Right atrium auricular region (tissue), 2 donors: ENCODE measurements around the gene QRICH1. TPM values are rescaled to one million over a fixed set of nuclear protein-coding genes. Genes with fewer than 3 reads are reported as not detected.

Experiments used
- DNase-seq: peaks from one replicate; pipeline ENCODE4 v3.0.0-alpha.2; 2019; ENCODE audit warnings: low spot score
- H3K27ac ChIP-seq, 2 donors: fragments of 200-600 bp; sonication (generic); 1 replicate in 1 of 2; 2 replicates in 1 of 2; pipeline ENCODE4 v1.5.1; 2016 to 2019
- H3K27me3 ChIP-seq, 2 donors: fragments of 200-600 bp; sonication (generic); one replicate each; pipeline versions ENCODE4 v1.5.1 to v1.6.0; 2017 to 2019
- H3K36me3 ChIP-seq: fragments of 200-600 bp; sonication (generic); one replicate; pipeline ENCODE4 v1.5.1; 2016
- H3K4me1 ChIP-seq, 2 donors: fragments of 200-600 bp; sonication (generic); one replicate each; pipeline versions ENCODE4 v1.5.1 to v1.6.0; 2017 to 2019
- H3K4me3 ChIP-seq, 2 donors: fragments of 200-600 bp; sonication (generic); 1 replicate in 1 of 2; 2 replicates in 1 of 2; pipeline ENCODE4 v1.5.1; 2017 to 2019; ENCODE audit warnings: mild to moderate bottlenecking in 1 of 2, moderate library complexity in 1 of 2
- H3K9me3 ChIP-seq, 2 donors: fragments of 200-600 bp; sonication (generic); one replicate each; pipeline ENCODE4 v1.5.1; 2019
- microRNA counts, 2 donors: library from miRNA; unstranded; fragments of <30 nt; microRNA quantifications; one replicate each; lab custom pipeline; 2016 to 2017
- microRNA-seq, 2 donors: library from miRNA; unstranded; fragments of <30 nt; microRNA quantifications; one replicate each; pipeline ENCODE4, GENCODE V29; 2016 to 2017; ENCODE audit warnings: borderline number of aligned reads in 2 of 2, borderline replicate concordance in 1 of 2
- total RNA-seq, 2 donors: library from RNA; depleted of rRNA; stranded (reverse); fragments of >200 nt; gene quantifications; one replicate each; pipeline ENCODE4 v1.1.0, GENCODE V29; 2016
- TF ChIP-seq, protein P1 (sequence below), 2 donors: fragments of 200-600 bp; sonication (generic); IDR thresholded peaks; one replicate each; pipeline ENCODE4 v1.5.1; 2019; ENCODE audit warnings: antibody characterized with exemption in 2 of 2

The QRICH1 gene
- total RNA-seq, 2 donors from 2014 or later: 39.1 to 46.8 TPM

DNA sequence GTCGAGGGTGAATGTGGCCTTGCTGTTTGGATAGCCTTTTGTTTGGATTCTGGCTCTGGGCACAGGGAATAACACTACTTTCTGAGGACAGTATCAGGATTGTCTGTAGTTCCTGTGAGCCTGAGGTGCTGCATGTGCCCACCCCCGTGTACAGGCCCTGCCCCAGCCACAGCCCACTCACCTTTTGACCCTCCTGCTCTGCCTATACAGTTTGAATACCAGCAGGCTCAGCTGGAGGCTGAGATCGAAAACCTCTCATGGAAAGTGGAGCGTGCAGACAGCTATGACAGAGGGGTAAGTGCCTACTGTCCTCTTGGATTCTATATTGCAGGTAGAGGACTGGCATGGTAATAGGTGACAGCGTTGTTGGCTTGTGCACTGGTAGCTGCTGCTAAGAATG is 111.2 kb downstream of the QRICH1 start:
- Histone ChIP-seq H3K36me3 (peaks cover 81% of the 10 kb centered on the region), H3K27ac (no peak overlapping the region), H3K9me3 (no peaks in the 10 kb centered on the region), H3K27me3 (no peaks in the 10 kb centered on the region), H3K4me1 (no peaks in the 10 kb centered on the region), H3K4me3 (no peak overlapping the region)
- TF ChIP-seq, protein P1, sequence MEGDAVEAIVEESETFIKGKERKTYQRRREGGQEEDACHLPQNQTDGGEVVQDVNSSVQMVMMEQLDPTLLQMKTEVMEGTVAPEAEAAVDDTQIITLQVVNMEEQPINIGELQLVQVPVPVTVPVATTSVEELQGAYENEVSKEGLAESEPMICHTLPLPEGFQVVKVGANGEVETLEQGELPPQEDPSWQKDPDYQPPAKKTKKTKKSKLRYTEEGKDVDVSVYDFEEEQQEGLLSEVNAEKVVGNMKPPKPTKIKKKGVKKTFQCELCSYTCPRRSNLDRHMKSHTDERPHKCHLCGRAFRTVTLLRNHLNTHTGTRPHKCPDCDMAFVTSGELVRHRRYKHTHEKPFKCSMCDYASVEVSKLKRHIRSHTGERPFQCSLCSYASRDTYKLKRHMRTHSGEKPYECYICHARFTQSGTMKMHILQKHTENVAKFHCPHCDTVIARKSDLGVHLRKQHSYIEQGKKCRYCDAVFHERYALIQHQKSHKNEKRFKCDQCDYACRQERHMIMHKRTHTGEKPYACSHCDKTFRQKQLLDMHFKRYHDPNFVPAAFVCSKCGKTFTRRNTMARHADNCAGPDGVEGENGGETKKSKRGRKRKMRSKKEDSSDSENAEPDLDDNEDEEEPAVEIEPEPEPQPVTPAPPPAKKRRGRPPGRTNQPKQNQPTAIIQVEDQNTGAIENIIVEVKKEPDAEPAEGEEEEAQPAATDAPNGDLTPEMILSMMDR (IDR thresholded peaks at IDR 0.05): no peak
- no peak for DNase-seq

DNA sequence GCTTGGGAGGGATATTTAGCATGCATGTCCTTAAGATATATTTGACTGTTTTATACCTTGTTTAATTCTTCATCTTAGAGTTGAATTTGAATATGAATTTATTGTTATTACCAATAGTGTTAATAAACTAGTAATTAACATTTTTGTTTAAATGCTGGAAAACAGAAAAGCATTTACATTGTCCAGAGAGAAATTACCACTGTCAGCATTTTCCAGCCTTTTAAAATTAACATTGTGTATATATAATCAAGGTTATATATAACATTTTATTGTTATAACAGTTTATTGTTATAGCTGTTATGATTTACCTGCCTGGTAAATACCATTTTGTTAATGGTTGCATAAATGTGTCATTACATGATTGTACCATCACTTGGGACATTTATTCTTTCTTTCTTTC is 111.9 kb downstream of the QRICH1 start:
- H3K9me3 ChIP-seq: no peaks in the 10 kb centered on the region
- H3K27me3 ChIP-seq: no peaks in the 10 kb centered on the region
- no peak overlapping the region for H3K4me3 ChIP-seq
- no peak for DNase-seq
- TF ChIP-seq, protein P1 (IDR thresholded peaks at IDR 0.05): no peak
- no peaks in the 10 kb centered on the region for H3K4me1 ChIP-seq
- no peak overlapping the region for H3K27ac ChIP-seq
- peaks cover 88% of the 10 kb centered on the region for H3K36me3 ChIP-seq

DNA sequence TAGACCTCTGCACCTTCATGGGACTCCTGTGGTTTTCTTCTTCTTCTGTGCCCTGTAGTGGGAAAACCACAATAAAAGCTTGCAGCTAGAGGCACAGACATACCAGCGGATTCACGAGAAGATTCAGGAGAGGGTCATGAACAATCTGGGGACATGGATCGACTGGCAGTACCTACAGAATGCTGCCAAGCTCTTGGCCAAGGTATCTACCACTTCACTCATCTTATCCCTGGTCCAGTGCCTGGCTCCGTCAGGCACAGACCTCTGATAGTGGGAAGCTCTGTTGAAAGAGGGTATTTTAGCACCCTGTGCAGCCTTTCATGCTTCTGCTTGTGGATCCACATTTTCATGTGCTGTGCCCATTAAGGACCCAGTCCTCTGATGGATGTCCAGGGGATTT is 113.6 kb downstream of the QRICH1 start:
- H3K4me1 ChIP-seq: no peaks in the 10 kb centered on the region
- no peak overlapping the region for H3K4me3 ChIP-seq
- H3K36me3 ChIP-seq: peaks cover 91% of the 10 kb centered on the region
- no peaks in the 10 kb centered on the region for H3K27me3 ChIP-seq
- no peak overlapping the region for H3K27ac ChIP-seq
- DNase-seq: no peak
- H3K9me3 ChIP-seq: no peaks in the 10 kb centered on the region
- TF ChIP-seq, protein P1 (IDR thresholded peaks at IDR 0.05): no peak

MicroRNAs within 50 kb of the gene (microRNA counts, 767-probe panel; counts per million panel counts)
- microRNA hsa-miR-191-5p (lab: Ali Mortazavi, UCI) (4,549 to 10,539 counts per million in 2 donors), microRNA hsa-miR-425-5p (lab: Ali Mortazavi, UCI) (0 to 31.0 counts per million in 2 donors)

Small RNA genes lying within 50 kb of the gene (microRNA-seq; reads per million reads assigned to microRNA genes)
- 9,687 to 10,918 reads per million in 2 donors for gene MIR191
- 905 to 1,195 reads per million in 2 donors for gene MIR425
- 0 reads per million in 2 donors for gene MIR6890

Other genes with a start within 250 kb of the QRICH1 start
- 10 to 100 TPM; 26.8 to 28.5 TPM for gene PRKAR2A, start 246.2 kb downstream of the QRICH1 start, total RNA-seq
- gene SLC25A20, start 195.2 kb downstream of the QRICH1 start, total RNA-seq: 10 to 100 TPM; 58.8 to 67.7 TPM
- gene ARIH2, start 175.2 kb downstream of the QRICH1 start, total RNA-seq: 100 to 1,000 TPM; 135 to 140 TPM
- gene P4HTM, start 103.8 kb downstream of the QRICH1 start, total RNA-seq: 10 to 100 TPM; 40.5 to 45.4 TPM
- 10 to 100 TPM; 51.2 to 71.1 TPM for gene WDR6, start 86.7 kb downstream of the QRICH1 start, total RNA-seq
- 10 to 100 TPM in 1 of 2 donors, 1 to 10 TPM in 1; 9.5 to 11.8 TPM for gene DALRD3, start 75.5 kb downstream of the QRICH1 start, total RNA-seq
- 100 to 1,000 TPM; 182 to 297 TPM for gene NDUFAF3, start 72.0 kb downstream of the QRICH1 start, total RNA-seq
- gene IMPDH2, start 64.7 kb downstream of the QRICH1 start, total RNA-seq: 10 to 100 TPM; 32.1 to 68.7 TPM
- 100 to 1,000 TPM; 118 to 138 TPM for gene QARS1, start 10.7 kb upstream of the QRICH1 start, total RNA-seq
- 10 to 100 TPM; 49.3 to 58.7 TPM for gene USP19, start 26.8 kb upstream of the QRICH1 start, total RNA-seq
- 1,000 to 10,000 TPM; 1,056 to 1,180 TPM for gene LAMB2, start 39.0 kb upstream of the QRICH1 start, total RNA-seq
- gene CCDC71, start 72.3 kb upstream of the QRICH1 start, total RNA-seq: 10 to 100 TPM; 16.7 to 25.2 TPM
- gene KLHDC8B, start 77.5 kb upstream of the QRICH1 start, total RNA-seq: 10 to 100 TPM; 51.2 to 80.9 TPM
- 1 to 10 TPM; 1.0 to 1.5 TPM for gene C3orf62, start 183.2 kb upstream of the QRICH1 start, total RNA-seq
- 10 to 100 TPM in 1 of 2 donors, 1 to 10 TPM in 1; 9.8 to 13.5 TPM for gene USP4, start 246.0 kb upstream of the QRICH1 start, total RNA-seq